OCI-LY1 (cell line): ENCODE results near the gene PRKACB.

ENCODE experiments used
- H2AFZ ChIP-seq: fragments of 200-600 bp; sonication (generic), shearing (Covaris generic); 2 replicates; pipeline ENCODE4 v1.6.0; 2014; ENCODE audit warnings: antibody characterized with exemption, mild to moderate bottlenecking, low read length
- H3F3A ChIP-seq: fragments of 200-600 bp; sonication (generic), shearing (Covaris generic); 2 replicates; pipeline ENCODE4 v1.6.0; 2014; ENCODE audit warnings: mild to moderate bottlenecking, antibody characterized with exemption, low read length, moderate library complexity; ENCODE audit not compliant: insufficient read depth
- H3K27ac ChIP-seq: fragments of 200-600 bp; sonication (generic); 2 replicates; pipeline ENCODE4 v1.5.1; 2014; ENCODE audit warnings: low read length, mixed run types, mild to moderate bottlenecking, low read depth; ENCODE audit not compliant: poor library complexity, severe bottlenecking
- H3K27me3 ChIP-seq: fragments of 200-600 bp; sonication (generic); 2 replicates; pipeline ENCODE4 v1.6.0; 2014; ENCODE audit warnings: antibody characterized with exemption, mild to moderate bottlenecking, low read length, moderate library complexity; ENCODE audit not compliant: insufficient read depth
- H3K36me3 ChIP-seq: fragments of 200-600 bp; sonication (generic); 2 replicates; pipeline ENCODE4 v1.6.1; 2014; ENCODE audit warnings: mild to moderate bottlenecking, antibody characterized with exemption, low read length, moderate library complexity, mixed read lengths; ENCODE audit not compliant: insufficient read depth
- H3K4me1 ChIP-seq: fragments of 200-600 bp; sonication (generic); 2 replicates; pipeline ENCODE4 v1.5.1; 2014; ENCODE audit warnings: mild to moderate bottlenecking, low read length, moderate library complexity; ENCODE audit not compliant: insufficient read depth, severe bottlenecking
- H3K4me2 ChIP-seq: fragments of 200-600 bp; sonication (generic), shearing (Covaris generic); 2 replicates; pipeline ENCODE4 v1.6.1; 2014; ENCODE audit warnings: low read length
- H3K4me3 ChIP-seq: fragments of 200-600 bp; sonication (generic); 2 replicates; pipeline ENCODE4 v1.5.1; 2014; ENCODE audit warnings: low read length, low read depth, mild to moderate bottlenecking, mixed read lengths; ENCODE audit not compliant: poor library complexity, severe bottlenecking
- H3K79me2 ChIP-seq: fragments of 200-600 bp; shearing (Covaris generic); 2 replicates; pipeline ENCODE4 v1.6.1; 2016; ENCODE audit warnings: mixed run types, low read length, mixed read lengths; ENCODE audit not compliant: insufficient read depth
- H3K9ac ChIP-seq: fragments of 200-600 bp; sonication (generic), shearing (Covaris generic); 2 replicates; pipeline ENCODE4 v1.6.1; 2014; ENCODE audit warnings: mild to moderate bottlenecking, low read length, mixed read lengths
- H3K9me2 ChIP-seq: fragments of 200-600 bp; sonication (generic), shearing (Covaris generic); 2 replicates; pipeline ENCODE4 v1.6.1; 2014; ENCODE audit warnings: low read depth, mild to moderate bottlenecking, low read length, mixed read lengths
- H3K9me3 ChIP-seq: fragments of 200-600 bp; shearing (Covaris generic); 2 replicates; pipeline ENCODE4 v1.6.1; 2014; ENCODE audit warnings: low read length, mixed read lengths
- H4K20me1 ChIP-seq: fragments of 200-600 bp; sonication (generic), shearing (Covaris generic); 2 replicates; pipeline ENCODE4 v1.6.0; 2016; ENCODE audit warnings: mild to moderate bottlenecking, low read length; ENCODE audit not compliant: insufficient read depth
- CTCF ChIP-seq: fragments of 200-600 bp; sonication (generic), shearing (Covaris generic); IDR thresholded peaks from 2 replicates; pipeline ENCODE4 v1.5.1; 2017; ENCODE audit warnings: mild to moderate bottlenecking, antibody characterized with exemption, low read length, moderate library complexity, mixed read lengths
- EZH2 ChIP-seq: fragments of 200-600 bp; sonication (generic), shearing (Covaris generic); IDR thresholded peaks from 2 replicates; pipeline ENCODE4 v1.8.0; 2017; ENCODE audit warnings: borderline replicate concordance, mixed run types, mild to moderate bottlenecking, antibody characterized with exemption, low read length, moderate library complexity, mixed read lengths

Gene PRKACB

GRCh38 chr1:84254703-84255238, 110.7 kb downstream of the PRKACB start:
- no peaks in the 10 kb centered on the region for H3K79me2 ChIP-seq
- peaks cover 3% of the 10 kb centered on the region for H3K9me3 ChIP-seq
- H3K9ac ChIP-seq: no peak overlapping the region
- no peaks in the 10 kb centered on the region for H3K9me2 ChIP-seq
- no peaks in the 10 kb centered on the region for H3K27me3 ChIP-seq
- H4K20me1 ChIP-seq: no peaks in the 10 kb centered on the region
- no peaks in the 10 kb centered on the region for H3F3A ChIP-seq
- no peaks in the 10 kb centered on the region for H3K36me3 ChIP-seq
- H3K4me1 ChIP-seq: no peaks in the 10 kb centered on the region
- H2AFZ ChIP-seq: no peak overlapping the region
- H3K4me2 ChIP-seq: no peak overlapping the region
- no peak overlapping the region for H3K27ac ChIP-seq
- no peak for TF ChIP-seq EZH2
- no peak overlapping the region for H3K4me3 ChIP-seq

GRCh38 chr1:84255582-84255981, 111.5 kb downstream of the PRKACB start:
- Histone ChIP-seq H3K27me3 (no peaks in the 10 kb centered on the region), H3K9me2 (no peaks in the 10 kb centered on the region), H2AFZ (no peak overlapping the region), H3K9ac (no peak overlapping the region), H4K20me1 (no peaks in the 10 kb centered on the region), H3F3A (no peaks in the 10 kb centered on the region), H3K4me2 (no peak overlapping the region), H3K4me3 (no peak overlapping the region), H3K36me3 (no peaks in the 10 kb centered on the region), H3K4me1 (no peaks in the 10 kb centered on the region), H3K9me3 (peaks cover 3% of the 10 kb centered on the region), H3K79me2 (no peaks in the 10 kb centered on the region), H3K27ac (no peak overlapping the region)
- TF ChIP-seq CTCF (no peak), EZH2 (no peak)

GRCh38 chr1:84257617-84258016, 113.5 kb downstream of the PRKACB start:
- no peaks in the 10 kb centered on the region for H3K9me3 ChIP-seq
- no peaks in the 10 kb centered on the region for H3K27me3 ChIP-seq
- no peaks in the 10 kb centered on the region for H3K79me2 ChIP-seq
- no peaks in the 10 kb centered on the region for H3K36me3 ChIP-seq
- H3K27ac ChIP-seq: no peak overlapping the region
- H3K4me2 ChIP-seq: no peak overlapping the region
- no peak overlapping the region for H3K9ac ChIP-seq
- TF ChIP-seq CTCF: no peak
- TF ChIP-seq EZH2: no peak
- no peaks in the 10 kb centered on the region for H3K4me1 ChIP-seq
- no peaks in the 10 kb centered on the region for H4K20me1 ChIP-seq
- no peaks in the 10 kb centered on the region for H3F3A ChIP-seq
- H3K9me2 ChIP-seq: no peaks in the 10 kb centered on the region
- H3K4me3 ChIP-seq: no peak overlapping the region
- H2AFZ ChIP-seq: no peak overlapping the region

- TF ChIP-seq CTCF (no peak), EZH2 (no peak)
- Histone ChIP-seq H3K36me3 (no peaks in the 10 kb centered on the region), H3K79me2 (no peaks in the 10 kb centered on the region)
Measured at GRCh38 chr1:84259376-84259775, 115.3 kb downstream of the PRKACB start.

More at GRCh38 chr1:84259376-84259775, 115.3 kb downstream of the PRKACB start:
- Histone ChIP-seq H3K4me3 (no peak overlapping the region), H3K4me1 (no peaks in the 10 kb centered on the region), H3K27me3 (no peaks in the 10 kb centered on the region), H4K20me1 (no peaks in the 10 kb centered on the region), H3K4me2 (no peak overlapping the region), H3K9me3 (no peaks in the 10 kb centered on the region), H2AFZ (no peak overlapping the region), H3K9me2 (no peaks in the 10 kb centered on the region), H3K9ac (no peak overlapping the region), H3F3A (no peaks in the 10 kb centered on the region), H3K27ac (no peak overlapping the region)
